Stimulated activated CD4-positive, alpha-beta T cell treated with anti-CD3 and anti-CD28 coated beads, Interleukin-1b, Interleukin-23, amount 100 ng/mL, for 1 hour (primary cell): ENCODE results near the gene HPSE2.

ENCODE experiments used
- DNase-seq, 2 donors: peaks; one replicate each; pipeline ENCODE4 v3.0.0-alpha.2; 2020; ENCODE audit warnings: low read depth in 2 of 2

Gene HPSE2

DNA sequence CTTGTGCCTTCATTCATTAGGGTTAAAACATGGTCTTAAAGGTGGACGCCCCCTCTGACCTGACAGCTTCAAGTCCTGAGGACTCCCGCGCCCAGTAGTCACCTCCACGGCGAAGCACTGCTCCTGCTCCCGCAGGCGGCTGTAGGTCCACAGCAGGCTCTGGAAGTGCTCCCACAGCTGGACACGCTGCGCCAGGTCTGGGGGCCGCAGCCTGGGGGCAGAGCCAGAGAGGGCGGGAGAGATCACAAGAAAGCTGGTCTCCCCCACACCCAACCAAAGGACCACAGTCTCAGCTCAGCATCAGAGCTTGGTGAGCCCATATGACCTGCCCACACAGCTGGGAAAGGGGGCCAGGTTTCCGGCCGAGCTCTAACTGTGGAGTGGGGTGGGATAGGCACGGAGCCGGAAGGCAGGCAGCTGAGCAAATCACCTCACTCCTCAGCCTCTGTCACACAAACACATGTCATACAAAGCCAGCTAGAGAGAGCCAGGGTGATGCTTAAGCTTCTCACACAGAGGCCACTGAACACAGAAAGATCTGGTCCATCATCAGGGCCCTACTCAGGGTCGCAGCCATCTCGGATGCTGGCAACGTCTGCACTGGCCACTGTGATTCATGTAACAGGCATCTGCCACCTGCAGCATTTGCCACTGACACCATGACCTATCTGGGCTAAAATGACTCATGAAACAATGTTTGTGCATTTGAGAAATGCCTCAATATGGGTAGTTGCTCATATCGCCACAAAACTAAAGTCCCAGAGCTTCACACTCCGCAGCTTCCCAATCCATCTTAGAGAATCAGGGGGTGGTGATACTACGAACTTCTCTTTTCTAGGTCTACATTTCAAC is 801.5 kb downstream of the HPSE2 start:
- no peak for DNase-seq

DNA sequence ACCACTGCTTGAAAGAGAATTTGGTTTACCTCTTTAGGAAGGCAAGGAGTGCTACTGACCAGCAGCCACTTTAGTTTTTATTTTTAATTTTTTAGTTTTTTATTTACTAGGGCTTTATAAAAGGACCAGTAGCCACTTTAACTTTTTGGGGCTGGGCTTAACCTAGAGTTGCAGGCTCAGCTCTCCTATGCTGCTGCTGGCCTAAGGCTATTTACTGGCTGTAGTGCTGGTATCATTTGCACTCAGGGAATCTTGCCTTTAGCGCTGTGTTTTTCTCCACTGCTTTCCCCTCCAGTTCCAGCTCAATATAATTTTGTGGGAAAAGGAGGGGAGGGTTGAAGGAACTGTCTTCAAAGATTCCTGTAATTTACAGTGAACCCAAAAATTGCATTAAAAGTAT is 802.3 kb downstream of the HPSE2 start:
- DNase-seq: no peak

DNA sequence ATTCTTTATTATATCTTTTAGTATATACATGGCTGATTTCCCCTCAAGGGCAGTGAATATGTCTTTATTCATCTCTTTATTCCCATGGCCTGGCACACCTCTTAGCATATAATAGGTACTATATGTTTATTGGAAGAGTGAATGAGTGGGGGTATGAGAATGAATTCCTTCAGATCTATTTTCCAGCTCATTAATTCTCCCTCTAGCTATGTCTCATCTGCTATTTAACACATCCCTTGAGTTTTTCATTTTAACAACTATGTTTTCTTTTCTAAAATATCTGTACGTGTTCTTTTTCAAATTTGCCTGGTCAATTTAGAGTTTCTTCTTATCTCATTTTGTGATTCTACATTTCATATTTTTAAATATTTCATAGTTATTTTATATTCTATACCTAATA is 803.3 kb downstream of the HPSE2 start:
- no peak for DNase-seq

DNA sequence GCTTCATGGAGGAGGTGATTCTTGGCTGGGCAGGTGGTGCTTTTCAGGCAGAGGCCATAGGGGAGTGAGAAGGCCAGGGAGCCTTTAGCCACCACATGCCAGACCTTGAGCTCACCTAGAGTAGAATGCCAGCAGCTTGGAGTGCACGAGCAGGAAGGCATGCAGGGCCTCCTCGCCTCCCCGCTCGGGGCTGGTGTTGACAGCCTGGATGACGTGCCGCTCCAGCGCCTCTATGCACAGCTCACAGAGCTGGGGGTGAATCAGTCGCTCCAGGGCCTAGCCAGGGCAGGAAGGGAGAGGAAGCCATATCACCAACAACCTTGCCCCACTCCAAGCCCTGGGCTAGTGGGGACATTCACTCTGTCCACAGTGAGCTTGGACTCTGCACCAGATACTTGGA is 804.6 kb downstream of the HPSE2 start:
- DNase-seq: no peak

DNA sequence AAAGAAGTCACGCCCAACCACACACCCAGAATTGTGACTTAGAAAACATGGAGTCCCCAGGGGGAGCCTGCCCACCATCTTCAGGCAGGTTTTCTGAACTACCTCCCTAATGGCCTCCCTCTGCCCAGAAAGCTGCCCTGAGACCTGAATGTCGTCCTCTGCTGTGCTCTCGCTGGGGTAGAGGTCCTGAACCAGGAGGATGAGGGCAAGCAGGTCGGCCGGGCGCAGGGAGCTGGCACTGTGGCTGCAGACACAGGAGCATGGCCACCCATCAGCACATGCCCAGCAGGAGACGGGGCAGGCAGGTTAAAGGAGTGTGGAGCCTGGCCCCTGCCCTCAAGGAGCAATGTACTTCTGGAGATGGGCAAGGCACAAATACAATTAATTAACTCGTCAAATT is 805.2 kb downstream of the HPSE2 start:
- DNase-seq: no peak

DNA sequence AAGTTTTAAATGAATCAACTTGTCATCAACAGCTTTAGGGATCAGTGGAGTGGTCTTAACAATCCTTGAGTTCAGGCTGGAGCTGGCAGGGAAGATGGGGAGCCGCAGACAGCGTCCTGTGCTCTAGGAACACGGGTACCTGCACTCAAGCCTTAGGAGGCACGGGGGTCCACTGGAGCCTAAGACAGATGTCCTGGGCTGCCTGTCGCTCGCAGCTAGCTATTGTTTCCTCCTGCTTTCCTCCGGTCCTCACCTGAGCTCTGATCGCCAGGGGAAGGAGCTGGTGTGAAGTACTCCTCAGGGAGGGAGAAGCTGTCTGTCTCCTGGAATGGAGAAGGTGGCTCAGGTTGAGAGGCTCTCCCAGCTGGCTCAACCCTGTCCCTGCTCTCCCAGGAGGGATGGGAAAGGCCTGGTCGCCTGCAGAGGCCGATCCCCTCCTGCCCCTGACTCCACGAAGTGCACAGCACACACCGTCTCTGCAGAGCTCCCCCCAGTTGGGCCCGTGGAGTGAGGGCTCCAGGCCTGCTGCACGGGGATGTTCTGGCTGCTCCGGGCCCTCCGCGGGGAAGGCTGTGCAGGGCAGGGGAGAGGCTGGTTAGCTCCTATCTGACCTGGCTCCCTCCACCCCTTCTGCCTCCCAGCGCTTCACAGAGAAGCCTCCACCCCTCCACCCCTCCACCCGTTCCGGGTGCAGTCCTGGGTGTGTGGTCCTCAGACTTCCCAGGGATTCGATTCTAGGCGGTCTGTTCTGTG is 806.2 kb downstream of the HPSE2 start:
- no peak for DNase-seq

DNA sequence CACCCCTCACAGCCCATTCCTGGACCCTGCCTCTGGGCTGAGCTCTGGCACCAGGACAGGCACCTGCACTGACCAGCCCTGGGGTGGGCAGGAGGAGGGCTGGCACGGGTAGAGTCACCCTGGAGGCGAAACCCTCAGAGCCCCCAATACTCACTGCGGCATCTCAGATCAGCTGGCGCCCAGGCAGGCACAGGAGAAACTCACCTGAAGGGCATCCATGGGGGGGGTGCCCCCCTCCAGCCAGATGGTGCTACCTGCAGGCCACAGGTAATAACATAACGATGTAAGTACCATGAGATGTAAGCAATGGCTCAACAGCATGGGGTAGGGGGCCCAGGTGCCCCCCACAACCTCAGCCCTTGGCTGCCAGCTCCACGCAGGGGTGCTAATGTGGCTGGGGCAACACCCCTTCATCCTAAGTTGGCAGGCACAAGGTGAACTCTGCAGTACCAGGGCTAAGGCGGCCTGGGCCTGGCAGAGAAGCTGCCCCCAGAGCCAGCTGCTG is 808.6 kb downstream of the HPSE2 start:
- DNase-seq: no peak

DNA sequence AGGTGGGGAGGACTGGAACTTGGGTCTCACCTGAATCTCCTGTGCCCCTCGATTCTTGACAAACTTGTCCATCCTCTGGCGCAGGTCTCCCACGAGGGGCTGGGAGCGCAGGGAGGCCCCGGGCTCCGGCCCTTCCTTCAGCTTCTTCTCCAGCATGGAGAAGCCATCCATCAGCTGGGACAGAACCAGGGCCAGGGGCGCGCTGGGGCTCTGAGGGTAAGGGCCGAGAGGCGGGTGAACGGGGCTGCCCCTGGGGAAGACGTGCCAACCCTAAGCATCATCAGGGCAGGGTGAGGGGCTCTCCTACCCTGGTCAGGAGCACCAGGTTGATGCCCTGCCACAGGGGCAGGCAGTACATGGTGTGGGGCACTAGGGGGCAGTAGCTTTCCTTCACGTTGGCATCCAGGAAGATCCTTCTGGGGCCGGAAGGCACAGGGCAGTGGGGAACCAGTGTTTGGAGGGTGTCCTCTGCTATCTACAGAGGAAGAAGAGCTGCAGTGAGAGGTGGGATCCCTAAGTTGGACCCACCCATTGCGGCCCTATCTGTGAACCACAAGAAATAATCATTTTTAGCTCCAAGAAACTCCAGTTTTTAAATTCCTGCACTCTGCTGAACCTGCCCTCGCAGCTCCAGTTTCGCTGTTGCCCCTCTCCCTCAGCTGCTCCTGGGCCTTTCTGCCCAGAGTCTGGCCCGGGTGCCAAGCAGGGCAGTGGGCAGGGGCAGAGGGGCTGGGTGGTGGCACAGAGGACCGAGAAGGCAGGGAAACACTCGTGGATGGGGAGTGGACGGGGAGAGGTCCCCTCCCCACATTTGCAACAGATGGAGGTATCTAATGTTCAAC is 809.9 kb downstream of the HPSE2 start:
- no peak for DNase-seq

DNA sequence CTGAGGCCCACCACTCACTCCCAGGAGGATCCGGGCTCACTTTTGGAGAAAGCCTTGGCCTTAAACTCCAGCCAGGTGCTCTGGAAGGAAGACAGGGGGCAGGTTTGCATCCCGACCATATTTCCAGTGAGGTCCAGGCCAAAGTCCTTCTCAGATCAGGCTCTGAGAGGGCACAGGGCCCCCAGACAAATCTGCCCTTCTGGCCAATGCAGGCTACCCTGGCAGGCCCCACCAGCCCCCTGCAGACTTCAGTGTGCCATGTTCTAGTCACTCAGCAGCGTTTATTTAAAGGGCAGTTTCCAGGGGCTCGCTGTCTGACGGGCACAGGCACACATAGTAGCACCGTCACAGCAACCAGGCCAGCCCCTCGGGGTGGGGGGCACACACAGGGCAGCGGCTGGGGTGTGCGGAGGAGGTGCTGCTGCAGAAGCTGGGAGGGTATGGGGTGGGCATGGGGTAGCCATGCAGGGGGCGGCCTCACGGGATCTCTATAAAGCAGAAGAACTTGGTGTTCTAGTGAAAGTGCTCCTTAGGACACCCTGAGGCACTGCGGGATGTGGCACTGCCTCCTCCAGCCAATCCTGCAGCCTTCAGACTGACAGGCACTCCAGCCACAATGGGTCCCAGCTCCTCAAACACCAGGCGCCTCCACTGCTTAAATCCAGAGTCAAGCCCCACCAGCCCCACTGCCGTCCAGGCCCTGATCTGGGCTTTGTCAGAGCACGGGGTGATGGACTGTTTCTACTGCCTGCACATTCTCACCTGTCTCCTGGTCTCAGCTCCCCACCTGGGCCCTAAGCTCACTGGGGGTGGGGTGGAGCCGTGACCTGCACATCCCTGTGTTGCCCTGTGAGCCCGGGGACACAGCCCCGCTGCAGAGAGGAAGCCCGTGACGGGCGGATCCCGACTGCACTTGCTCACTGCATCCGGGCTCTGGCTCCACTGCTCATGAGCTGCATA is 811.1 kb downstream of the HPSE2 start:
- DNase-seq: no peak

DNA sequence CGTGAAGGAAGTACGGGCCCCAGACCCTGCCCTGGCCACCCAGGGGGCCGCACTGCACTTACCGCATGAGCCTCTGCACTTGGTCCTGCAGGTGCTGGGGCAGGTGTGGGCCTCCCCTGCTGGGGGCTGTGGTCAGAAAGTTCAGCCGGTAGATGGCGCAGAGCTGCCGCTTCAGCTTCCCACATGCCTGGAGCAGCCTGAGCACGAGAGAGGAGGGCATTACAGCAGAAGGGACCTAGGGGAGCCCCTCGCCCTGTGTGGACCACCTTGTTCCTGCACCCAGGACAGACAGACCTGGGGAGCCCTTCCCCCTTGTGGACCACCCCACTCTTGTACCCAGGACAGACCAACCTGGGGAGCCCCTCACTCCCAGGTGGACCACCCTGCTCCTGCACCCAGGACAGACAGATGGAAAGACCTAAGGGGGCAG is 811.9 kb downstream of the HPSE2 start:
- no peak for DNase-seq

DNA sequence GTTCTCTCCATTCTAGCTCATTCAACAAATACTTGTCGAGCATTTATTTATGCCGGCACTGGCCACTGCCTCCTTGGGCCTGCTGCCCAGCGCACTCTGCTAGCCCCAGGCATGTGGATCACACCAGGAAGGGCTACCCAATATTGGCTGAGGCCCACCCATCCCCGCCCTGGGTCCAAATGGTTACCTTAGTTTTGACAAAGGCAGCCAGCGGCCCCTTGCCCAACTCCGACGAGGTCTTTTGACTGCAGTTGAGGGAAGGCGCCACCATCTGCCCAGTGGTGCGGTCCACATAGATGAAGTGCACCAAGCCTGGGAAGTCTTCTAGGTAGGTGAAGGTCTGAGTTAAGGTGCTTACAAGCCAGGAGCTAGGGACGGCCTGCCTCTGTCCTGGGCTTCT is 813.5 kb downstream of the HPSE2 start:
- no peak for DNase-seq

DNA sequence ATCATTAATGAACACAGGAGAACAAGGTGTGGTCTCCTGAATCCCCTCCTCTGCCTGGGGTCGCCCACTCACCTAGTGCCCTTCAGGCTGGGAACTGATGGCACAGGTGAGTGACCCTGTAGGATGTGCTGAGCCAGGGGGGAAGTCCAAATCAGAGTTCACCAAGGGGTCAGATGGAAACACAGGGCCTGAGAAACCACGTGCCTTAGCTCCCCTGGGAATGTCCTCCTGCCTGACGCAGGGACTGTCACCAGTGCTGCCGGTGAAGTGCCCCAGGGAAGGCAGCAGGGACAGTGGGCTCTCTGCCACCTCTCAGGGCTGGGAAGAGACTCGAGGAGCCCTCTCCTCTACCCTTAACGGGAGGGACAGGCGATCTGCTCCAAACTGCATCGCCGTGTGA is 814.9 kb downstream of the HPSE2 start:
- no peak for DNase-seq

DNA sequence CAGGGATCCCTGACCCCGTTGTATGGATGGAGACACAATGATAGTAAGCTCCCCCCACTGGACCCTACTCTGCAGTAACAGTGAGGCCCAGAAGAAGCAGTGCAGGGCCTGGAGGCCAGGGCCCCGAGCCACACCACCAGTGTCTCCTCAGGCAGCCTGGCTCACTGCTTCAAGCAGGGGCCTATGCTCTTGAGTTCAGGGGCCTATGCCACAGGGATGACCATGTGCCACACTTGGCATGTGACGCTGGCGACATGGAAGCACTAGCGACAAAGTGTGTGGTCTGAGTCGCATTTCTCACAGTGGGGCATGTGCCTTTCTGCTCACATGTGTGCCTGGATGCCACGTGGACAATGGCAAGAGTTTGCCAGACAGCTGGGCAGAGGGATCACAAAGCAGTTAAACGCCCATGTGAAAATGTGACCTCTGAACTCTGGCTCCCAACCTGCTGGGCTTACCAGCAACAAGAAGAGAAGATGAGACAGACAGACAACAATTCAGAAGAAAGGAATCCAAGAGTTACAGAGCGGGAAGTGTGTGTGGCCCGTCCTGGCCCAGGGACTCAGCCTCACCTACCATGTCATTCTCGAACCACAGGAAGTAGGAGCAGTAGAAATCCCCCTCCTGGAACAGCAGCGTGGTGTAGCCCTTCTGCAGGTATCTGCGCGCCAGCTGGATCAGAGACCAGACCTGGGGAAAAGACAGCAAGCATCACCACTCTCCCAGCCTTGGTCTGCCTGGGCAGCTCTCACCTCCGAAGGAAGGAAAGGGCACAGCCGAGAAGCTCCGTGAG is 816.0 kb downstream of the HPSE2 start:
- no peak for DNase-seq

DNA sequence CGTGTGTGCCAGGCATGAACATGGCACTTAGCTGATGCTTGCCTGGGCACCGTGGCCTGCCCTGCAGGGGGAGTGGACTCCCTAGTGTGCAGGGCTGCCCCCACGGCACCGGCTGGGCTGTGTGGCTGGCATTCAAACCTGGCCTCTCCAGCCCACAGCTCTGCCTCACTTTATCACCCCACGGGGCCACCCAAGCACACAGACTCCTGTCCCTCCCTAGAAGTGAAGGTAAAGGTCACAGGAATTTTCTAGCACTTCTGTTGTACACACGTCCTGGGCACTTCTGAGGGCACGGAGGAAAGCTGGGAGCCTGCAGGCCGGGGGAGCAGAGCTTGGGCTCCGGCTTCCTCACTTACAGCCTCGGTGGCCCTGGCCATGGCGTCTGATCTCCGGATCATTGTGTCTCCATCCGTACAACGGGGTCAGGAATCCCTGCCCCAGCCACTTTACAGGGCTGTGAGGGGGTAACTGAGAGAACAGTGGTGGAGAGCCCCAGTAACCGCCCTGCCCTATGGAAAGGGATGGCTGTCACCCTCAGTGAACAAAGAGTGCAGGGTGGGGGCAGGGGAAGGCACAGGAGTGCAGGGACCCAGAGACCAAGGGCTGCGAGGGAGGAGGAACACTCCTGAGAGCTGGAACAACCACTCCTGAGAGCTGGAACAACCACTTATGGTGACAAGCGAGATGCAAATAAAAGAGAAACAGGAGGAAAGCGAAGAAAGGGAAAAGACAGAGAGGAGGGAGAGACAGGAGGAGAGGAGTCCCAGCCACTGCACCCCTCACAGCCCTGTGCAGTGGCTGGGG is 816.8 kb downstream of the HPSE2 start:
- no peak for DNase-seq

DNA sequence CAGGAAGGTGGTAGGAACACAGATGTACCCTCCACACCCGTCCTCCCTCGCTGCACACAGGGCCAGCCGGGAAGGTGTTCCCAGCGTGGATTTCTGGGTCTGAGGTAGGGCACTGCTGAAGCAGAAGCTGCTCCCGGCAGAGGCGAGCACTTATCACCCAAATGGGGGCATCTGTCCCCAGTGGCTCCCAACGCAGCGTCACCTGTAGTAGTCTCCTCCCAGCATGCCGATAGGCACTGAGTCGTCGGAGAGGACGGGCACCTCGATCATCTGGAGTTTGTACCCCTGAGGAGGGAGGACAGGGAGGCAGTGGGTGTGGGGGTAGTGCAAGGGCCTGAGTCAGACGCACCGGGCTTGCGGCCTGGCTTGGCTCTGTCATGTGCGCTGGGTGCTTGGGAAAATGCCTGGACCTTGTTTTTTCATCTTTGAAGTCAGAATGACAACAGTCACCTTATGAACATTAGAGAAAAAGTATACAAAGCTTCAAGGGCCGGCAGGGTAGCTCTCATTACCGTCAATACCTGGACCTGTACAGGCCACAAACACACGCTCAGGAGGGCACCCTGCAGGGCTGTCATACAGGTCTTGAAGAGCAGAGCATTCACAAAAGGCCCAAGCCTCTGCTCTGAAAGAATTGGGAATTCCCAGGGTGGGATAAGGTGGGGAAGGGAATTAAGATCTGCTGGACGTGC is 817.5 kb downstream of the HPSE2 start:
- no peak for DNase-seq

DNA sequence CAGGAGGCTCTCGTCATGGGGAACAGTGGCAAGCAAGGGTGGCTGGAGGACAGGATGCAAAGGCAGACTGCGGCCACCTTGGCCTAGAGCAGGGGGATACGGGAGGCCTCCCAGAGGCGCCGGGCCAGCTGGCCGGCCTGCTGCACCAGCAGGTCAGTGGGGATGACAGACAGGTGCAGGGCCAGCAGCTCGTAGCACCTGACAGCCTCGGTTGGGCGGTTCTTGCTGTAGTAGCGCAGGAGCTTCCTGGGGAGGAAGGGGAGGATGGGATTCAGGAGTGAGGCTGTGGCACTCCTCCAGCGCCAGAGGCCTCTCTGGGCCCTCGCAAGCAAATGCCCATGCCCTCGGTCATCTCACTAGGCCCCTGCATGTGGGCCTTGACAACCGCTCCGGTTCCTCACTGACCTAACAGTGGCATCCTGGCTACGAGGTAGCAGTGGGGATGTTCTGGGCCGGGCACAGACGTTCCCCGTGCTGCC is 818.1 kb downstream of the HPSE2 start:
- no peak for DNase-seq

DNA sequence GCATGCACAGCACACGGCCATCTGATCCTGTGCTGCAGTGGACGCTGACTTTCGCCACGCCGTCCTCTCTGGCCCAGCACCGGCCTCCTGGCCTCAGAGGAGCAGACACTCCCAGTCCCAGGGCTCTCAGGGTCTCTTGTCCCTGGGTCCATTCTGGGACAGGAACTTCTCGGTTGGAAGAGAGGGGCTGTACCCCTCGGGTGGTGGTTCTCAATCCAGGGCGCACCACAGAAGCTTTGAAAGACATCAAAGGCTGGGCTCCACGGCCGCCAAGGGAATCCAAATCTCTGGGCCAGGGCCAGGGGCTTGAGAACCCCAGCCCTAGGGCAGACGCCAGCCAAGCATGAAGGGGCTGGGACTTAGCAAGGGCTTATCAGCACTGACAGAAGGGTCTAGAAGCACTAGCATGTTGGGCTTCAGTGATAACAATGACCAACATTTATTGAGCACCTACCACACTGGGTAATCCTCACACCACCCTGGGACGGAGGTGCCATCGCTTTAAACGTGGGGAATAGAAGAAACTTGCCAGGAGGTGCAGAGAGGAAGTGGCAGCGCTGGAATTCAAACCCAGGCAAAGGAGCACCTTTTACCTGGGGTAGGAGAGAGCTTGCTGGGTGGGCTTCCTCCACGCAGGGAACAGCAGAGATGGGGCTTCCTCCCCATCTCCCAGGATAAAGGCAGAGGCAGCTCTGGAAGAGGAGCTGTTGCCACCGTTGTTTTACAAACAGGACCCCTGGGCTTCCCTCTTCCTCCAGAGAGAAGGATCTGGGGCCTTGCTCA is 818.9 kb downstream of the HPSE2 start:
- DNase-seq: no peak

DNA sequence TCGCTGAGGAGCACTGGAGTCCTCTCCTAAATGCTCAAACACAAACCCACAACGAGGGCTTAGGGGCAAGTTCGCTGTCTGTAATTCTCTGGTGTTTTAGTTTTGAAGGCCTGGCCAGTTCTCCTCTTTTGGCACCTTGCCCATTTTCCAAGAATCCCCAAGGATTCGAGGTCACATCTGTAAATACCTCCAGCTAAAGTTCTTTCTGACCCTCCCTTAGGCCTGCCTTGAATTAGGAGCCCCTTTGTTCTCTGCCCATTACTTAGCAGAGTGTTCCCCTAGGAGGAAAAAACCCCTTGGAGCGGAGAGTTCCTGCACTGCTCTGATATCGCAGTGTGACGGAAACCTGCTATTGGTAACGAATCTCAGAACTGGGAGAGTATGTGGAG is 819.9 kb downstream of the HPSE2 start:
- no peak for DNase-seq
